Measurements from ENCODE around the gene ARMC2.
"Not testable (repeated sequence)": the region's sequence is repeated elsewhere in the genome, so short reads cannot be mapped to it uniquely, and the experiment has no call there.

DNA sequence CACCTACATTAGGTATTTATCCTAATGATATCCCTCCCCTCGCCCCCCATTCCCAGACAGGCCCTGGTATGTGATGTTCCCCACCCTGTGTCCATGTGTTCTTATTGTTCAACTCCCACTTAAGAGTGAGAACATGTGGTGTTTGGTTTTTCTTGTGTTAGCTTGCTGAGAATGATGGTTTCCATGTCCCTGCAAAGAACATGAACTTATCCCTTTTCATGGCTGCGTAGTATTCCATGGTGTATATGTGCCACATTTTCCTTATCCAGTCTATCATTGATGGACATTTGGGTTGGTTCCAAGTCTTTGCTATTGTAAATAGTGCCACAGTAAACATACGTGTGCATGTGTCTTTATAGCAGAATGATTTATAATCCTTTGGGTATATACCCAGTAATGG lies 35.0 kb upstream of the ARMC2 start:
- TF ChIP-seq ZNF274 (IDR thresholded peaks at IDR 0.05; ENCODE audit: low read depth, low read length); SUZ12 (IDR thresholded peaks at IDR 0.05; ENCODE audit: extremely low read depth, insufficient read depth, insufficient read length): not testable (repeated sequence)

All from NT2/D1 (cell line).